GM12878 (cell line): Measurements from ENCODE around the gene ZNF883. TPM values are rescaled to one million over a fixed set of nuclear protein-coding genes. Genes with fewer than 3 reads are reported as not detected.

Experiments
- ATAC-seq: fragments of 200-7000 bp; cut with Tn5 transposase; 3 replicates; pipeline ENCODE4 v1.9.1; 2020; ENCODE audit warnings: mild to moderate bottlenecking, moderate library complexity
- BruUV-seq: library from RNA; stranded (reverse); fragments of 400-500 nt; replicated peaks from 2 replicates; lab custom pipeline; 2021; lab: Mats Ljungman, UMichigan
- CTCF ChIA-PET: fragments of 300-600 bp; sonication (Branson Sonifier 250); formaldehyde crosslinking; extraction: SDS; loops from one replicate; lab custom pipeline; 2021; ENCODE audit warnings: inconsistent platforms; lab: Yijun Ruan, JAX
- POLR2A ChIA-PET: fragments of 350-600 bp; formaldehyde crosslinking; extraction: SDS; loops from one replicate; lab custom pipeline; 2021; ENCODE audit warnings: inconsistent platforms; lab: Charles Lee
- RAD21 ChIA-PET: fragments of 300-600 bp; sonication (Branson Sonifier 250); formaldehyde crosslinking; loops from one replicate; lab custom pipeline; 2023; ENCODE audit warnings: antibody characterized with exemption; ENCODE audit not compliant: unreplicated experiment; lab: Charles Lee
- SMC1A ChIA-PET: fragments of 300-600 bp; sonication (Branson Sonifier 250); formaldehyde crosslinking; loops from one replicate; lab custom pipeline; 2023; ENCODE audit not compliant: unreplicated experiment, uncharacterized antibody; lab: Charles Lee
- DNase-seq: peaks from one replicate; pipeline ENCODE4 v3.0.0-alpha.2; 2011; ENCODE audit warnings: low read depth, low spot score
- FAIRE-seq: peaks from 3 replicates; lab custom pipeline; 2011; peaks lifted over from hg19 to GRCh38; lab: Jason Lieb, UNC
- H2AFZ ChIP-seq: 2 replicates; pipeline ENCODE4 v1.6.0; 2011; ENCODE audit warnings: low read depth, low read length, control low read depth; ENCODE audit not compliant: control insufficient read depth
- H3K27ac ChIP-seq: 2 replicates; pipeline ENCODE4 v1.5.1; 2011; ENCODE audit warnings: control low read depth; ENCODE audit not compliant: control insufficient read depth, insufficient read depth
- H3K27me3 ChIP-seq, 2 experiments: replicated peaks in 1 of 2; 2 replicates each; pipeline versions ENCODE4 v1.6.0 to v1.6.1; 2011; ENCODE audit warnings: low read length in 1 of 2; ENCODE audit not compliant: control insufficient read depth in 2 of 2, insufficient read depth in 2 of 2
- H3K36me3 ChIP-seq, 2 experiments: 2 replicates each; pipeline ENCODE4 v1.5.1; 2011; ENCODE audit warnings: low read length in 1 of 2; ENCODE audit not compliant: control insufficient read depth in 2 of 2, insufficient read depth in 2 of 2
- H3K4me1 ChIP-seq: 2 replicates; pipeline ENCODE4 v1.6.1; 2011; ENCODE audit warnings: mild to moderate bottlenecking, low read length, moderate library complexity, mixed read lengths; ENCODE audit not compliant: control insufficient read depth, insufficient read depth
- H3K4me2 ChIP-seq: 2 replicates; pipeline ENCODE4 v1.6.0; 2011; ENCODE audit warnings: control low read depth; ENCODE audit not compliant: control insufficient read depth, insufficient read depth
- H3K4me3 ChIP-seq: fragments of 200-600 bp; sonication (generic); 2 replicates; pipeline ENCODE4 v1.5.1; 2016
- H3K79me2 ChIP-seq: 2 replicates; pipeline ENCODE4 v1.6.0; 2011; ENCODE audit warnings: low read length; ENCODE audit not compliant: control insufficient read depth, insufficient read depth
- H3K9ac ChIP-seq: 2 replicates; pipeline ENCODE4 v1.8.0; 2011; ENCODE audit warnings: low read length, control low read depth, mixed read lengths; ENCODE audit not compliant: control insufficient read depth, insufficient read depth
- H3K9me3 ChIP-seq: replicated peaks from 3 replicates; pipeline ENCODE4 v1.5.1; 2011; ENCODE audit warnings: mild to moderate bottlenecking, low read length; ENCODE audit not compliant: control insufficient read depth, insufficient read depth
- H4K20me1 ChIP-seq: 2 replicates; pipeline ENCODE4 v1.6.0; 2011; ENCODE audit not compliant: control insufficient read depth, insufficient read depth
- EZH2 ChIP-seq: IDR thresholded peaks from 2 replicates; pipeline ENCODE4 v1.6.1; 2012; ENCODE audit warnings: low read depth, mild to moderate bottlenecking, control low read depth, inconsistent platforms, low read length, borderline replicate concordance; ENCODE audit not compliant: control insufficient read depth
- KLF5 ChIP-seq: fragments of 450-650 bp; IDR thresholded peaks from 2 replicates; pipeline ENCODE4 v1.6.1; 2014; ENCODE audit warnings: mild to moderate bottlenecking; ENCODE audit not compliant: partially characterized antibody
- MYC ChIP-seq: IDR thresholded peaks from 2 replicates; pipeline ENCODE4 v1.6.1; 2011; ENCODE audit warnings: mild to moderate bottlenecking, low read length, moderate library complexity, inconsistent platforms; ENCODE audit not compliant: insufficient read depth, insufficient replicate concordance, insufficient read length, severe bottlenecking
- POLR2A ChIP-seq: IDR thresholded peaks from 2 replicates; pipeline ENCODE4 v1.6.1; 2011; ENCODE audit warnings: low read depth, mild to moderate bottlenecking, low read length
- RELA ChIP-seq: fragments of 450-650 bp; IDR thresholded peaks from 2 replicates; pipeline ENCODE4 v1.8.0; 2014; ENCODE audit warnings: borderline replicate concordance; ENCODE audit not compliant: partially characterized antibody
- SIN3A ChIP-seq: IDR thresholded peaks from 2 replicates; pipeline ENCODE4 v1.6.1; 2012; ENCODE audit warnings: low read depth, low read length, improper control_type of control experiment
- WGBS: methylation state at CpG from one replicate; pipeline ENCODE4 v1.1.6; 2016; ENCODE audit warnings: low lambda C conversion rate; ENCODE audit not compliant: insufficient replicate concordance, insufficient coverage; ENCODE audit errors: missing lambda C conversion rate; 5-methylcytosine and 5-hydroxymethylcytosine counted together
- in situ Hi-C: fragments of 300-500 bp; cut with MboI; formaldehyde crosslinking; loops from 9 replicates; pipeline ENCODE4 v1.14.3; 2018; ENCODE audit warnings: mixed read lengths
- intact Hi-C: fragments of 100-400 bp; cut with micrococcal nuclease; formaldehyde crosslinking; loops from one replicate; pipeline ENCODE4 v1.14.2; 2022; ENCODE audit not compliant: unreplicated experiment
- polyA plus RNA-seq, 11 experiments: library from polyadenylated mRNA; depleted of rRNA in 4 of 11; unstranded in 6 of 11; stranded (reverse) in 5 of 11; fragments of >200 nt; fragmentation: Nextera tagmentation in 4 of 11; fragmentation: Illumina TruSeq in 1 of 11; extraction: Ambion mirVana in 4 of 11; extraction: Trizol in 1 of 11; gene quantifications; 1 replicate in 1 of 11; 2 replicates in 10 of 11; pipeline versions ENCODE4 v1.2.1 to v1.2.3, GENCODE V29; 2011 to 2016; ENCODE audit warnings: inconsistent platforms in 2 of 11, missing spikeins in 2 of 11, low read depth in 1 of 11
- total RNA-seq, 4 experiments: library from RNA; depleted of rRNA in 3 of 4; stranded (reverse); fragments of >200 nt in 3 of 4; fragmentation: Illumina TruSeq in 1 of 4; extraction: Trizol in 1 of 4; gene quantifications; 2 replicates each; pipeline versions ENCODE4 v1.2.1 to v1.2.3, GENCODE V29; 2013 to 2021
- TF ChIP-seq, protein P1 (sequence below): fragments of 450-650 bp; IDR thresholded peaks from 2 replicates; pipeline ENCODE4 v1.6.1; 2018; ENCODE audit warnings: borderline replicate concordance, mild to moderate bottlenecking; ENCODE audit not compliant: partially characterized antibody
- TF ChIP-seq, protein P2 (sequence below): fragments of 450-650 bp; IDR thresholded peaks from 2 replicates; pipeline ENCODE4 v1.6.1; 2016; ENCODE audit warnings: mild to moderate bottlenecking

ZNF883 gene
- total and polyA plus RNA-seq, 10 of the 15 experiments (the other 5 are each of a cell fraction or from before 2014, with no cell fraction given): 0.10 to 0.72 (median 0.25) TPM

DNA sequence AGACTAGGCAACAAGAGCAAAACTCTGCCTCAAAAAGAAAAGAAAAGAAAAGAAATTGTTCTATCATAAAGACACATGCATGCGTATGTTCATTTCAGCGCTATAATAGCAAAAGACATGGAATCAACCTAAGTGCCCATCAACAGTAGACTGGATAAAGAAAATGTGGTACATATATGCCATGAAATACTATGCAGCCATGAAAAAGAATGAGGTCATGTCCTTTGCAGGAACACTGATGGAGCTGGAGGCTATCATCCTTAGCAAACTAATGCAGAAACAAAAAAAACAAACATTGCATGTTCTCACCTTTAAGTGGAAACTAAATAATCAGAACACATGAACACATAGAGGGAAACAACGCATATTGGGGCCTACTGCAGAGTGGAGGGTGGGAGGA lies 6.3 kb upstream of the ZNF883 start:
- H3K79me2 ChIP-seq: no peaks in the 10 kb centered on the region
- no peak overlapping the region for H3K4me2 ChIP-seq
- SMC1A ChIA-PET: no interaction called here
- no peak overlapping the region for H3K27ac ChIP-seq
- no peak for FAIRE-seq
- TF ChIP-seq RELA: no peak
- no peak for TF ChIP-seq KLF5
- no peak for TF ChIP-seq POLR2A
- TF ChIP-seq, protein P1, sequence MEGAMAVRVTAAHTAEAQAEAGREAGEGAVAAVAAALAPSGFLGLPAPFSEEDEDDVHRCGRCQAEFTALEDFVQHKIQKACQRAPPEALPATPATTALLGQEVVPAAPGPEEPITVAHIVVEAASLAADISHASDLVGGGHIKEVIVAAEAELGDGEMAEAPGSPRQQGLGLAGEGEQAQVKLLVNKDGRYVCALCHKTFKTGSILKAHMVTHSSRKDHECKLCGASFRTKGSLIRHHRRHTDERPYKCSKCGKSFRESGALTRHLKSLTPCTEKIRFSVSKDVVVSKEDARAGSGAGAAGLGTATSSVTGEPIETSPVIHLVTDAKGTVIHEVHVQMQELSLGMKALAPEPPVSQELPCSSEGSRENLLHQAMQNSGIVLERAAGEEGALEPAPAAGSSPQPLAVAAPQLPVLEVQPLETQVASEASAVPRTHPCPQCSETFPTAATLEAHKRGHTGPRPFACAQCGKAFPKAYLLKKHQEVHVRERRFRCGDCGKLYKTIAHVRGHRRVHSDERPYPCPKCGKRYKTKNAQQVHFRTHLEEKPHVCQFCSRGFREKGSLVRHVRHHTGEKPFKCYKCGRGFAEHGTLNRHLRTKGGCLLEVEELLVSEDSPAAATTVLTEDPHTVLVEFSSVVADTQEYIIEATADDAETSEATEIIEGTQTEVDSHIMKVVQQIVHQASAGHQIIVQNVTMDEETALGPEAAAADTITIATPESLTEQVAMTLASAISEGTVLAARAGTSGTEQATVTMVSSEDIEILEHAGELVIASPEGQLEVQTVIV: no peak
- TF ChIP-seq EZH2: no peak
- TF ChIP-seq, protein P2, sequence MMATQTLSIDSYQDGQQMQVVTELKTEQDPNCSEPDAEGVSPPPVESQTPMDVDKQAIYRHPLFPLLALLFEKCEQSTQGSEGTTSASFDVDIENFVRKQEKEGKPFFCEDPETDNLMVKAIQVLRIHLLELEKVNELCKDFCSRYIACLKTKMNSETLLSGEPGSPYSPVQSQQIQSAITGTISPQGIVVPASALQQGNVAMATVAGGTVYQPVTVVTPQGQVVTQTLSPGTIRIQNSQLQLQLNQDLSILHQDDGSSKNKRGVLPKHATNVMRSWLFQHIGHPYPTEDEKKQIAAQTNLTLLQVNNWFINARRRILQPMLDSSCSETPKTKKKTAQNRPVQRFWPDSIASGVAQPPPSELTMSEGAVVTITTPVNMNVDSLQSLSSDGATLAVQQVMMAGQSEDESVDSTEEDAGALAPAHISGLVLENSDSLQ: no peak
- TF ChIP-seq SIN3A: no peak
- no peak for TF ChIP-seq MYC
- RAD21 ChIA-PET: no interaction called here
- CTCF ChIA-PET: no interaction called here
- WGBS: 33% methylated on average over 3 of the region's 3 CpGs
- in situ Hi-C loops: no loop called here
- H3K9ac ChIP-seq: no peak overlapping the region
- H3K4me3 ChIP-seq: no peak overlapping the region
- DNase-seq: no peak
- POLR2A ChIA-PET: no interaction called here
- H4K20me1 ChIP-seq: no peaks in the 10 kb centered on the region
- no peaks in the 10 kb centered on the region for H3K4me1 ChIP-seq
- no peak for ATAC-seq
- no peaks in the 10 kb centered on the region for H3K27me3 ChIP-seq
- no peaks in the 10 kb centered on the region; the same call in 2 of the 3 replicates for H3K9me3 ChIP-seq
- no TSS peak for BruUV-seq
- no peak overlapping the region for H2AFZ ChIP-seq
- intact Hi-C loops: no loop called here
- no peaks in the 10 kb centered on the region for H3K36me3 ChIP-seq
